Neutrophil (primary cell): ENCODE data around the gene SCUBE3.

Experiments
- H3K27ac ChIP-seq: fragments of 200-600 bp; sonication (generic); 2 replicates; pipeline ENCODE4 v1.5.1; 2016; ENCODE audit warnings: mild to moderate bottlenecking, moderate library complexity
- H3K27me3 ChIP-seq: fragments of 200-600 bp; sonication (generic); 2 replicates; pipeline ENCODE4 v1.6.0; 2016; ENCODE audit warnings: mild to moderate bottlenecking
- H3K36me3 ChIP-seq: fragments of 200-600 bp; sonication (generic); 2 replicates; pipeline ENCODE4 v1.5.1; 2017
- H3K4me1 ChIP-seq, 2 experiments: fragments of 200-600 bp in 1 of 2; sonication (generic) in 1 of 2; 1 replicate in 1 of 2; 2 replicates in 1 of 2; pipeline versions ENCODE4 v1.5.1 to v1.6.1; 2013 to 2016; ENCODE audit warnings: low read depth in 1 of 2, low read length in 1 of 2, mild to moderate bottlenecking in 1 of 2, moderate library complexity in 1 of 2; ENCODE audit not compliant: control insufficient read depth in 1 of 2, insufficient read depth in 1 of 2
- H3K4me3 ChIP-seq, 2 experiments: fragments of 200-600 bp in 1 of 2; sonication (generic) in 1 of 2; 1 replicate in 1 of 2; 2 replicates in 1 of 2; pipeline ENCODE4 v1.5.1; 2013 to 2016; ENCODE audit warnings: low read depth in 1 of 2, low read length in 1 of 2, mild to moderate bottlenecking in 1 of 2, moderate library complexity in 1 of 2
- H3K9me3 ChIP-seq: fragments of 200-600 bp; sonication (generic); 2 replicates; pipeline ENCODE4 v1.5.1; 2016
- TF ChIP-seq, protein P1 (sequence below): fragments of 200-600 bp; sonication (generic); IDR thresholded peaks from 2 replicates; pipeline ENCODE4 v1.5.1; 2016; ENCODE audit warnings: antibody characterized with exemption

Gene SCUBE3

DNA sequence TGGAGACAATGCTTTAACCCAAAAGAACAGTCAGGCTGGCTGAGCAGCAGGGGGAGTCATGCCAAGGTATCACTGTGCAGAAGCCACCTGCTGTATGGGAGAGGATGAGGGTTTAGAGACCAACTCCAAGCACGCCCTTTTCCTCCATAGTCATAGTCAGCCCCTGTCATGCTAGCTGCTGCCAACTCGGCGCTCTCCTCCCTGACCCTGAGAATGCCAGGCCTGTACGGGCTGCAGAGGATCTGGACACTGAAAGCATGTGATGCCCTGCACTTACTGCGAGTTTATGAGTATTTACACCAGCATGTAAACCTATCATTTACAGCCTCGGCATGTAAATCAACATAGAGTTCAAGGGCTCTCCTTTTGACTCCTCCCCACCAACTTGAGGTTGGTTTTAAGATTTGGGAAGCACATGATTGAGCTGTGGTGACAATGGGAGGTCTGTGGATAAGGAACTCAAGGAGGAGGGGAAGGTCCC is 11.7 kb upstream of the SCUBE3 start:
- TF ChIP-seq, protein P1, sequence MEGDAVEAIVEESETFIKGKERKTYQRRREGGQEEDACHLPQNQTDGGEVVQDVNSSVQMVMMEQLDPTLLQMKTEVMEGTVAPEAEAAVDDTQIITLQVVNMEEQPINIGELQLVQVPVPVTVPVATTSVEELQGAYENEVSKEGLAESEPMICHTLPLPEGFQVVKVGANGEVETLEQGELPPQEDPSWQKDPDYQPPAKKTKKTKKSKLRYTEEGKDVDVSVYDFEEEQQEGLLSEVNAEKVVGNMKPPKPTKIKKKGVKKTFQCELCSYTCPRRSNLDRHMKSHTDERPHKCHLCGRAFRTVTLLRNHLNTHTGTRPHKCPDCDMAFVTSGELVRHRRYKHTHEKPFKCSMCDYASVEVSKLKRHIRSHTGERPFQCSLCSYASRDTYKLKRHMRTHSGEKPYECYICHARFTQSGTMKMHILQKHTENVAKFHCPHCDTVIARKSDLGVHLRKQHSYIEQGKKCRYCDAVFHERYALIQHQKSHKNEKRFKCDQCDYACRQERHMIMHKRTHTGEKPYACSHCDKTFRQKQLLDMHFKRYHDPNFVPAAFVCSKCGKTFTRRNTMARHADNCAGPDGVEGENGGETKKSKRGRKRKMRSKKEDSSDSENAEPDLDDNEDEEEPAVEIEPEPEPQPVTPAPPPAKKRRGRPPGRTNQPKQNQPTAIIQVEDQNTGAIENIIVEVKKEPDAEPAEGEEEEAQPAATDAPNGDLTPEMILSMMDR: no peak
- no peaks in the 10 kb centered on the region for H3K36me3 ChIP-seq
- H3K4me3 ChIP-seq: no peak overlapping the region
- peaks cover 35% of the 10 kb centered on the region for H3K27me3 ChIP-seq
- H3K9me3 ChIP-seq: no peaks in the 10 kb centered on the region
- no peaks in the 10 kb centered on the region for H3K4me1 ChIP-seq
- H3K27ac ChIP-seq: no peak overlapping the region

DNA sequence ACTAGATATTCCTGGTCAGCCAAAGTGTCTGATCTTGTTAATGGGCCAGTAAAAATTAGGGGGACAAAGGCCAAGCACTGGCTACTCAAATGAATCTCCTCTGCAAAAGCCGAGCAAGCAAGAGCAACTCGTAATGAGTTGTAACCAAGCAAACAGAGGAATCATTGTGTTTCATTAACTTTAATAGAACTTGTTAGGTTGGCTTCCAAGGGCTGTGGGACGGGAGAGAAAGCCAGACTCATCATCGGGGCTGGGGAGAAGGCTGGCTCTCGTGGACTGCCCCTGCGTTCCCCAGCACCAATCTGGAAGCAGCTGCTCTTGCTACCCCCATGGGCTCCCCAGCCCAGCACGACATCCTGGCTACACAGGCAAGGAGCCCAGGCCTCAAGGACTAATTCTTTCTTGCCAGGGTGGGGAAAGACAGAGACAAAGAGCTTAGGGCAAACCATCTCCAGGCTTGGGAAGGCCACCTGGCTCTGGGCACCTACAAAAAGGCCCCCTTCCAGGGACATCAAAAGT is 10.5 kb upstream of the SCUBE3 start:
- Histone ChIP-seq H3K36me3 (no peaks in the 10 kb centered on the region), H3K4me1 (no peaks in the 10 kb centered on the region), H3K27me3 (peaks cover 36% of the 10 kb centered on the region), H3K4me3 (no peak overlapping the region), H3K27ac (no peak overlapping the region), H3K9me3 (no peaks in the 10 kb centered on the region)
- TF ChIP-seq, protein P1: no peak

DNA sequence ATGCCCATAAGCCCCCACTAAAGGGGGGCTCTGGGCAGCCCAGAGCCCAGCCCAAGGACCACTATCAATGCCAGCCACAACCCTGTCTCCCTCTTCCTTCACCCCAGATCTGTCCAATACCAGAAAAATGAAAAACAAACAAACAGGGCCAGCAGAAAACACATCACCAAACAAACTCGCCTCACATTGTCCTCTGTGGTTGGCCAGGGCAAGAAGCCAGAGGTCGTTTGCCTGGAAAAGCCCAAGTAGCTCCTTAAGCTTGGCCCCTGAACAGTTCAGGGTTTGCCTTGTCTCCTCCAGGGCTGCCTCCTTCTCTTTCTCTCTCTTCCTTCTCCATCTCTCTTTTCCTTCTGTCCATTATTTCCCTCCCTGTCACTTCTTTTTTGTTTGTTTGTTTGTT is 10.1 kb upstream of the SCUBE3 start:
- Histone ChIP-seq H3K4me1 (no peaks in the 10 kb centered on the region), H3K27ac (no peak overlapping the region), H3K36me3 (no peaks in the 10 kb centered on the region), H3K9me3 (no peaks in the 10 kb centered on the region), H3K4me3 (no peak overlapping the region), H3K27me3 (peaks cover 37% of the 10 kb centered on the region)
- TF ChIP-seq, protein P1: no peak

DNA sequence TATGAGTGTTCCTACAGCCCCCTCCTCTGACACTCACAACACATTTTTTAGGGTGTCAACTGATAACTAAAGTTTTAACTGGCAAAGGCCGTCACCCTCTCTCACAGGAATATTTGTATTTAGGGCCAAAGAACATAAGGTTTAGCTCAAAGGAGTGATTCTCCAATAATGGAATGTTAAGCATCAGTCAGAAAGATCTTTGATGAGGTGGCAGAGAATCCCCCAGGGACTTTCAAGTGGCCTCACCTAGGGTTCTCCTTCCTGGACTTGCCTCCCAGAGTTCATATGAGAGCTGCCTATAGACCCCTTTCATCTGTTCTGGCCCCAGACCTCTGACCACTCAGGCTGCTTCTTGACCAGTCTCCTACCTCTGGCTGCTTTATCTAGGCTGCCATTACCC is 7.4 kb upstream of the SCUBE3 start:
- TF ChIP-seq, protein P1: no peak
- Histone ChIP-seq H3K27ac (no peak overlapping the region), H3K4me1 (no peaks in the 10 kb centered on the region), H3K36me3 (no peaks in the 10 kb centered on the region), H3K27me3 (peaks cover 64% of the 10 kb centered on the region), H3K9me3 (no peaks in the 10 kb centered on the region), H3K4me3 (no peak overlapping the region)

DNA sequence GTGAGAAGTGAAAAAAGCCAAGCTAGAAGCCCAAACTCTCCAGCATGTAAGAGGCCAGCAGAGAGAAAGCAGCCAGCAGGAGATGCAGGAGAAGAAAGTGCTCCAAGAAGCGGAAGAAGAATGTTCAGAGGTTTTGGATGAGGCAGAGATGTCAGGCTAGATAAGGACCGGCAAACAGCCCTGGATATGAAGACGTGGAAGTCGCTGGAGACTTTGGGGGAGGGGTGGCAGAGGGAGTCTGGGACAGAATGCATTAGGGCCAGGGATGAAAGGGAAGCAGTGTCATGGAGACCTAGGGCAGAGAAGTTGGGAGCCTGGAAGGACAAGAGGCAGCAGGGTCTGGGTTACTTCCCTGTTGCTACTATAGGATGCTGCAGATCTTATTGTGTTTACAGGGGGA is 5.3 kb upstream of the SCUBE3 start:
- TF ChIP-seq, protein P1: no peak
- no peaks in the 10 kb centered on the region for H3K9me3 ChIP-seq
- H3K4me1 ChIP-seq: peaks cover 0 to 3% of the 10 kb centered on the region in 2 experiments
- H3K4me3 ChIP-seq: no peak overlapping the region
- H3K27ac ChIP-seq: no peak overlapping the region
- no peaks in the 10 kb centered on the region for H3K36me3 ChIP-seq
- peaks cover 80% of the 10 kb centered on the region for H3K27me3 ChIP-seq
